HG02884 (cell line): ENCODE measurements around the gene DNAJC24.
"Not testable (repeated sequence)": the region's sequence is repeated elsewhere in the genome, so short reads cannot be mapped to it uniquely, and the experiment has no call there.

Experiments
- ATAC-seq: cut with Tn5 transposase; IDR thresholded peaks from one replicate; pipeline ENCODE4 v1.9.1; 2021; ENCODE audit warnings: mild to moderate bottlenecking, moderate library complexity; ENCODE audit not compliant: unreplicated experiment

Gene DNAJC24, protein sequence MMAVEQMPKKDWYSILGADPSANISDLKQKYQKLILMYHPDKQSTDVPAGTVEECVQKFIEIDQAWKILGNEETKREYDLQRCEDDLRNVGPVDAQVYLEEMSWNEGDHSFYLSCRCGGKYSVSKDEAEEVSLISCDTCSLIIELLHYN

DNA sequence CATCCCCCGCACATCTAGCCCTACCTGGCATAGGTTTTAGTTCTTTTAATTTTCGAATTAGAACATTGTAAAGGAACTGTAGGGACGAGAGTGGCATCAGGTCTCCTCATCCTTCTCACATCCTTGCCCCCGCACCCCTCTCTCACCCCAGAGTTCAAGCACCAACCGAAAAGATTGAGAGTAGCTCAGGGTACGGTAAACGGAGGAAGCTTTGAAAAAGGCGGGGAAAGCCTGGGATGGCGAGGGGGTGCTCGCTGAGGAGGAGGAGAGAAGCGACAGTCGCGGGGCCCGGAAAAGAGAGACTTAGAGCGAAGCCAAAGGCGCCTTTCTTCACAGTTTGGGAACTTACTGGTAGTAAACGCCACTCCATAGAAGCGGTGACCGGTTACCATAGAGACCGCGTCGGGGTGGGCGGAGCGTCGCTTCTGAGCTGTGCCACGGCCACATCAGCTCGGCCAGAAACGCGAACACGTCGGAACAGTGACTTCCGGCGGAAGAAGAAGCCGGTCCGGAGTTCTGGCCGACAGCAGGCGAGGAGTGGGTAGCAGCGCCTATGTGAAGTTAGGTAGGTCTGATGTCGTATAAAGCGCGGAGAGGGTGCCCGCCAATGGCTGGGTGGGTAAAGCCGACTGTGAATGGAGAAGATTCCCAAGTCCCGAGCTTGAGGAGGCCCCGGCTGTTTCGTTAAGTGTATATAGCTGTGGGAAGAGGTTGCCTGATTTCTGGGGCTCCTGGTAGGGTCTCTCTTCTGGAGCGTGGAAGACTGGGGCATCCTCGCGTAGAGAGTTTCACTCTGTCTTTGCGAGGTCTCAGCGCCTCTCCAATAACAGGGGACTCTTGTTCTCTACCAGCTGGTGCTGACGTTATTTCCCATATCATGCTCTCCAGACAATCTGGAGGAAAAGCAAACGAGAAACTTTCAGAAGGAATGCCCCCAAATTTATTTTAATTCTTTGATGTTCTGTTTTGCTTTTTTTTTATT is at the start of gene DNAJC24, which contains the start of gene DCDC1:
Gene DNAJC24 (plus strand): TSS at position 513 of the 982 bp plus-strand sequence. CDS start 889 bp downstream, outside the sequence.
Gene DCDC1 (minus strand): TSS at position 392 of the 982 bp plus-strand sequence. CDS start 41,459 bp downstream, outside the sequence.
- ATAC-seq = peak; percentile 97

DNA sequence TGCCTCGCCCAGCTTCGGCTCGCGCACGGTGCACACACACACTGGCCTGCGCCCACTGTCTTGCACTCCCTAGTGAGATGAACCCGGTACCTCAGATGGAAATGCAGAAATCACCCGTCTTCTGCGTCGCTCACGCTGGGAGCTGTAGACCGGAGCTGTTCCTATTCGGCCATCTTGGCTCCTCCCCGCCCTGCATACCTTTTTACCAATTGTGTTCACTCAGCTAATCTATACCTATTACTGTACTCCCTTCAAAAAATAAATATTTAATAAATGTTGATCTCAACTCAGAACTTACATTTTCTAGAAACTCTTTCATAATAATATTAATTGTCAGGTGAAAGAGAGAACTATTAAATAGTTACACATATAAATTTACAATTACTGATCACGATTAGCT is 48.2 kb upstream of the DNAJC24 start:
- not testable (repeated sequence) for ATAC-seq

DNA sequence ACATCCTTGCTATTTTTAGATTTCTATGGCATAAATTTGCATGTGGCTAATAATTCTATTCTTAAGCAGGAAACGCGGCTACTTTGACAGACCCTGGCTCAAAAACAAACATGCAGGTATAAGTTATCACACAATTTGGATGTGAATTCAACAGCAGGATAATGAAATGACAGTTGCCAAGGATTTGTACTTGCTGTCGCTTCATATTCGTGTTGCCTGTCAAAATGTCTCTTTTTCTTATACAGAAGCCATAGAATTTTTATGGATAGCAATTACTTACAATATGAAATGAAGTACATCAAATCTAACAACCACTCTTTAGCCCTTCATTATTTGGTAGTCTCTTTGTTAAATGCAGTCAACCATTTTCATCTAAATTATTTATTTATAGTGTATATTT is 46.5 kb upstream of the DNAJC24 start:
- ATAC-seq = no peak

DNA sequence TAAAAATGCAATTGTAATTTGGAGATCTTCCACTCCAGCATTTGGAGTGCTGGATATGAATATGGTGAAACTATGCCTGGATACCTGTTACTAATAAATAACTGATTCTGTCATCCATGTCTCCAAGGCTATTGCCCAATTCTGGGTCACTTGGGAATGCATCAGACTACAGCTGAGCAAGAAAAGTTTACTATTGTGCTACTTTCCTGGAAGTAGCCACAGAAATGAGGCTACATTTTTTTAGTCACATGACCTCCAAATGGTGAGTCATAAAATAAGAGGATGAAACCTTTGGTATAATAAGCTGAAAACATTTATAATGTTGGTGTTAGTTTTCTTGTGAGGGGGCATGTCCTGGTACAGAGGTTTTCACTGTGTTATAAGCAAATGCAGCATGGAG is 44.5 kb upstream of the DNAJC24 start:
- ATAC-seq = no peak

DNA sequence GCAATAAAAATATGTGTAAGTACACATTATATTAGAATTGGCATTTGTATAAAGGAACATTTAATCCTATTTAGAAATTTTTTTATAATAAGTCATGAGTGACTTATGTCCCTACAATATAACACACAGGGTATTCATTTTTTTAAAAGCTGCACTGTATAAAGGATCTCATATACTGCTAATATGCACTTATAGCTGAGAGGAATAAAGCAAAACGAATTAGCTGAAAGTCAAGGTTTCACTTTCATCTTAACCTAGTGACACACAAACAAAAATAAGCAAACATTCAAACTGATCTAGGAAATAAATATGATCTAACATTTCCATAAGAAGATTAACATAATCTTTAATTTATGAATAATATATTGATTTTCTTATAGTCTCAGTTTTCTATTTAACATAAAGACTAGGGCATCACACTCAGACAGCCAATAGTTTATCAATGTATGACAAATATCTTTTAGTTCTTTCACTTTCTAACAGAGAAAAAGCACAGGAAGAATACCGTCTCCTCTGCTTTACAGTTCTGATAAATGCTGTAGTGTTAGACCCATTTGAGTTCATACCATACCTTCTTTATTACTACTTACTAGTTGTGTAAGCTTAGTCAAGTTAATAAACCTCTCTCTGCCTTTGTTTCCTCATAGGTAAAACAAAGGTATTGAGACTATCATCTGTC is 43.1 kb upstream of the DNAJC24 start:
- peak; percentile 70 for ATAC-seq

DNA sequence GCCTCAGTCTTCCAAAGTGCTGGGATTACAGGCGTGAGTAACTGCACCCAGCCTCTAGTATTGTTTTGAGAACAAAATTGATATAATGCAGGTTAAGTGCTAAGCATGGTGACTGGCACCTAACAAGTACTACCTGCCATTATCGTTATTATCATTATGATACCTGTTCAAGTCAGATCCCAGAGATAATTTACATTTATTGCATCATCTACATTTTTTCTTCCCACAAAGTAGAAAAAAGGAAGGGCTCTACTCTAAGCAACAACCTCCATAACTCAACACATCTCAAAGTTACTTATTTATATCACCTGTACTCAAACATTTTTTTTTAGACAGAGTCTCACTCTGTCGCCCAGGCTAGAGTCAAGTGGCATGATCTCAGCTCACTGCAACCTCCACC is 42.2 kb upstream of the DNAJC24 start:
- ATAC-seq = no peak

DNA sequence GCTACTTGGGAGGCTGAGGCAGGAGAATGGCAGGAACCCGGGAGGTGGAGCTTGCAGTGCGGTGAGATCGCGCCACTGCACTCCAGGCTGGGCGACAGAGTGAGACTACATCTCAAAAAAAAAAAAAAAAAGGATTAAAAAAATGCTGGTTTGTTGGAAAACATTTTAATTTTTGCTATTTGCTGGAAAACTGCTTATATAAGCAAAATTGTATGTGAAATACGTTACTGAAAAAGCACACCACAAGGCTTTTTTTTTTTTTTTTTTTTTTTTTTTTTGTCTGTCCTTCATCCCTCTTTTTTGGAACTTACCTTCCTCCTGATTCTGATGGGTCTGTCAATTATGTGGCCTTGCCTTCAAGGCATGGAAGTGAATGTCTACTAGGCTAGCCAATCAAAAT is 41.0 kb upstream of the DNAJC24 start:
- no peak for ATAC-seq

DNA sequence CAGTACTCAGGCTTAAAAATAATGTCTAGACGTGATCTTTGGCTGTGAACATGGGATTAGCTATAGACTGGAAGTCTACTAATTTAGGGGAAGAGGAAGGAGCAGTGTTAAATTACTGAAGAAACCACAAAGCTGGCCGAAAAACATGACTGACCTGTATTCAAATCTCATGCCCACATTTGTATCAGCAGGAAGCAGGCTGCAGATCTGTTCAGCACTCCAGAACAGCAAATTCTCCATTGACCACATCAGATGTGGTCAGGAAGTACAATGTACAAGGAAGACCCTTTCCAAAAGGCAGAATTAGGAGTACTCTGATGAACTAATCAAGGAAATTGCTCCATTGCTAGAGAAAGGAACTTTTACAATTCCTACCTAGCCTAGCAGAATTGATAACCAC is 31.9 kb upstream of the DNAJC24 start:
- no peak for ATAC-seq

DNA sequence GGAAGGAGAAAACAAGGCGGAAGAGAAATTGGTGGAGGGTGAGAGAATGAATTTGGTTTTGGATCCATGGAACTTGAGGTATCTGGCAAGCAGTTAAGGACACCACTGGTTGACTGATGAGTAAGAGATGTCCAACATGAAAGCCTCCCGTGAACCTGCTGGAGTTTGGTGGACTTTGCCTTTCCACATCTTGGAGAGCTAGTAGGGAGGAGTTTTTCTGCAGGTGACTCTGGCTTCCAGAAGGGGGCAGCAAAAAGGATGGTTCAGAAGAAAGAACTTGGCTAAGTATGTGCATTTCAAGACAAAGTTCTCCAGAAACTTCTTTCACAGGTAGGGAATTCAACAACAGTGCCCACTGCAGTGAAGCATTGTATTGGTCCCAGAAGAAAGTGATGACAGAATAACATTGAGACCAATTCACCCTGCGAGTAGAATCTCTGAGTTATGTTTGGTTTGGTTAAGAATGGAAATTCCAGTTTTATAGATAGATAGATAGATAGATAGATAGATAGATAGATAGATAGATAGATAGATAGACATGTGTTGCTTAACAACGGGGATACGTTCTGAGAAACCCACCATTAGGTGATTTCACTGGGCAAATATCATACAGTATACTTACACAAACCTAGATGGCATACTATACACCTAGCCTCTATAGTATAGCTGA is 28.6 kb upstream of the DNAJC24 start:
- peak; percentile 66 for ATAC-seq

DNA sequence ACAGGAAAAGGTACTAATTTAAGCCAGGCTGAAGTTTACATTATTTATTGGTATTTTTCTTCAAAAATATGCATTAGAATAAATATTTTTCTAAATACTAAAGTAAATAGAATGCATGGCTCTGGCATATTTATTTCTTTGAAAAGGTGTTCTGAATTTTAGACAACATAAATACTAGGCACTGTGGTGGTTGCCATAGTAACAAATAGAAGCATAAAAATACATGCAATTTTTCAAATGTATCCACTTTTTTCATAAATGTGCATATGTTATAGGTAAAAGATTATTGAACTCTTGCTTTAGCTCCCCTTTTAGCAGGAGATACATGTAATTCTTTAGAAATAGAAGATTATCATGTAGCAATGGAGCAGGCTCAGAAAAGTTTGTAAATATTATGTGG is 18.5 kb upstream of the DNAJC24 start:
- ATAC-seq = no peak

DNA sequence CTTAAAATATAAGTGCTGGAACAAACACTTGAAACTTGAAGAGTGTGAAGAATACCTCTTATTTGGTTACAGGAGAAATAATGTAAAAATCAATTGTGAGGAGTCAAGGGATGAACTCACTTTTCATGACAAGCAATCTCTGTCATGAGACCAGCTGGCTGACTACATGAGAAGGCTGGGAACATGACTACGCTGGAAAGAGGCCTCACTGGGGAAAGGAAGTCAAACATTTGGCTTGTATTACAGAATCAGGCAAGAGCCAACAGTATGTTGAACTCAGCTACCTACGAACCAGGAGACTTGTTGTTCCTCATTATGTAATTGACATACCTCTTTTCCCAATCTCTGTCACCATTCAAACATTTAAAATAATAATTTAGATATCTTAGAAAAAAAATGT is 14.5 kb upstream of the DNAJC24 start:
- no peak for ATAC-seq

DNA sequence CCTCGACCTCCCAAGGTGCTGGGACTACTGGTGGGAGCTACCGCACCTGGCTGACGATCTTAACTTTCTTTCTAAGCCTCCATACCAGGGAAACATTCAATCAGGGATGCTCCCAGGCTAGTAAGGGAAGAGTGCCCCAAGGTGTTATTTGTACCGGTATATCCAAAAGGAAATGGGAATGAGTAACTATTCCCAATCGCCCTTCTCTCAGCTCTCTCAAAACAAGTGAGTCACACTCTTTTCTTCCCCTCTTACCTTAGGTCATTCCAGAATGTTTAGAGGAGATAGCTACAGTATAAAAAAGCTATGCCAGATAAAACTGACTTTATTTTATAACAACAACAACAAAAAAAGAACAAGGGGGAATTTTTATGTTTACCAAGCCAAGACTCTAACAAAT is 13.8 kb upstream of the DNAJC24 start:
- ATAC-seq = no peak

DNA sequence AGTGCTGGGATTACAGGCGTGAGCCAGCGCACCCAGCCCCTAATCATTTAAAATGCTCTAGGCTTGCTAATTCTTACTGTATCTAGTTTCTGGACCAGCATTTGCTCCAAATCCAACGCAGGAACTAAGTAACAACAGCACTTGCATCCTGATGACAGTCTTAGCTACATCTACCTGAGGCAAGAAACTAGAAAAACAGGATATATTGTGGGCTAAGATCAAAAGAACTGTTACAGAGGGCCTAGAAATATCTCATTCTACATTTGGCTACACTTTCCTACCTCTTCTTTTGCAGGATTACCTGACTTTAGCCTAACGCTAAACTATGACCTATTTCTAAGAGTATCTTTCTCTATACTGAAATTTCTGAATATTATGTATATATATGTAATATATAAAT is 7.9 kb upstream of the DNAJC24 start:
- no peak for ATAC-seq

DNA sequence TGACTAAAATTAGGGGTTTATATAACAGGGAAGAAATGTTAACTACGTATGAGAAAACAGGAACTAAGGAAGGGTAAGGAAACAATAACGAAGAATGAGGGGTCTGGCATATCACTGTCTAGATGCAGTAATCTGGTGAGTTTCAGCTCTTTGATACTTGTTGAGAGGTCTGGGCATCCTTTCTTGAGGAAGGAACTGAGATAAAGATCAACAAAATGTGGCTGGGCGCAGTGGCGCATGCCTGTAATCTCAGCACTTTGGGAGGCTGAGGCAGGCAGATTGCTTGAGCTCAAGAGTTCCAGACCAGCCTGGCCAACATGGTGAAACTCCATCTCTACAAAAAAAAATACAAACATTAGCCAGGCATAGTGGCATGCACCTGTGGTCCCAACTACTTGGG is 2.9 kb upstream of the DNAJC24 start:
- no peak for ATAC-seq

DNA sequence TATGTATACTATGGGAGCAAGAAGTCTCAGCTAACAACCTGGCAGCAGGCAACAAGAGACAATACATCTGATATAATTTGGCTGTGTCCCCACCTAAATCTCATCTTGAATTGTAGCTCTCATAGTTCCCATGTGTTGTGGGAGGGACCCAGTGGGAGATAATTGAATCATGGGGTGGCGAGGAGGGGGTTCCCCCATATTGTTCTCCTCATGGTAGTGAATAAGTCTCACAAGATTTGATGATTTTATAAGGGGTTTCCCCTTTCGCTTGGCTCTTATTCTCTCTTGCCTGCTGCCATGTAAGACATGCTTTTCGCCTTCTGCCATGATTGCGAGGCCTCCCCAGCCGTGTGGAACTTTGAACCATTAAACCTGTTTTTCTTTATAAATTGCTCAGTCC is 6.2 kb downstream of the DNAJC24 start:
- ATAC-seq = no peak

DNA sequence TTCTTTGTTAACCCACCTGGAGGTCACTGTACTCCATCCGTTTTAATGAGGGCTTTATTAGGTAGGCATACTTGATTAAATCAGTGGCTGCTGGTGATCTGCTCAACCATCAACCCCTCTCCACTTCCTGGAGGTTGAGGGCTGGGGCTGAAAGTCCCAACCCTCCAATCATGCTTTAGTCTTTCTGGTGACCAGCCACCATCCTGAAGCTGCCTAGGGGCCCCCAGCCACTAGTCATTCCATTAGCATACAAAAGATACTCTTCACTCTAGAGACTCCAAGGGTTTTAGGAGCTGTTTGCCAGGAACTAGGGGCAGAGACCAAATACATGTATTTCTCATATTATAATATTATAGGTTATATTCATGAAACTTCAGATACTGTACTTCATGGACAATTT is 13.5 kb downstream of the DNAJC24 start:
- ATAC-seq = no peak

DNA sequence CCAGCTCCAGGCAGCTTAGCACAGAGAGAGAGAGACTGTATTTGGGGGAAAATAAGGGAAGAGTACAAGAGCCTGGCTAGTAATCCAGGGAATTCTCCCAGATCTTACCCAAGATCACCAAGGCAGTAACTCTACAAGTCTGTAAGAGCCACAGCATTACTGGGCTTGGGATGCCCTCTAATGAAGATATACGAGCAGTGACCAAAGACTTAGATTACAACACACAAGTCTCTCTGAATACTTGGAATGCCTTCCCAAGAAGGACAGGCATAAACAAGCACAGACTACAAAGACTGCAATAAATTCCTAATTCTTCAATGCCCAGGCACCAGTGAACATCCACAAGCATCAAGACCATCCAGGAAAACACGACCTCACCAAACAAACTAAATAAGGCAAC is 17.7 kb downstream of the DNAJC24 start:
- no peak for ATAC-seq

DNA sequence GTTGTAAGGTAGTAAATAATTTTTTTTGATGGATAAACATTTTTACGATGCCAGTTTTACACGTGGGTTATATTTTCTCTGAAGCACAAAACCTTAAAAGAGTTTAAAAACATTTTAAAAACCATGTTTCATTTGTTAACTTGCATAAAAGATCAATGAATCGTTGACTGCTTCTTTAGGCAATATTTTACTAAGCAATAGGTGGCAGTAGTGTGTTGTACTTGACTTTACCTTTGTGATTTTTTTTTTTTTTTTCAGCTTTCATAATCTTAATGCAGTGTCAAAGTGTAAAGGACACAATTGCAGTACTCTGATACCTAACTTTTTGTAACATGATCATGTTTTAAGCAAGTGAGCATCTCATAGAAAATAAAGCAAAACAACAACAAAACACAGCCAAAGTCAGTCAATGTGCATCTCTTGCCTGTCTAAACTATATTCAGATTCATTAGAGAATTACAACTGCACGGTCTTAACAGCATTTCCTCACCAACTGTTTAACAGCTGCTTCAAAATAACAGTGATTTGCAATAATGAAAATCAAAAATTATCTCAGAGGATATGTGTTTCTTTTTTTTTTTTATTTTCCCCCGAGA is 27.7 kb downstream of the DNAJC24 start:
- no peak for ATAC-seq

DNA sequence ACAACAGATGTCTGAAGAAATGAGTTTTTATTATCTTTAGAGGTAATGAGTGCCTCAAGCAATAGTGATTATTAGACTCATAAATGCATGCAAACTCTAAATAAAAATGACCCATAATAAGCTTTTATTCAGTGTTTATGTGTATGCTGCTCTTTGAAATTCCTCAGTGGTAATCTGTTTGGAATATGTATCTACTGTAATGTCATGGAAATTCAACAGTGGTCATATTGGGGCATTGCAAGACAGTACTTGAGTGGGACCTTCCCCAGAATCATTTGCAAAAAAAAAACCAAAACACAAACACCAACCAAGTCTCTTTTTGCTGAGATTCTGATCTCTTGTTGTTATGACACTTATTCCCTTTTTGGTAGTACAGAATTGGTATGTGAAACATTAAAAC is 35.0 kb downstream of the DNAJC24 start:
- ATAC-seq = no peak

DNA sequence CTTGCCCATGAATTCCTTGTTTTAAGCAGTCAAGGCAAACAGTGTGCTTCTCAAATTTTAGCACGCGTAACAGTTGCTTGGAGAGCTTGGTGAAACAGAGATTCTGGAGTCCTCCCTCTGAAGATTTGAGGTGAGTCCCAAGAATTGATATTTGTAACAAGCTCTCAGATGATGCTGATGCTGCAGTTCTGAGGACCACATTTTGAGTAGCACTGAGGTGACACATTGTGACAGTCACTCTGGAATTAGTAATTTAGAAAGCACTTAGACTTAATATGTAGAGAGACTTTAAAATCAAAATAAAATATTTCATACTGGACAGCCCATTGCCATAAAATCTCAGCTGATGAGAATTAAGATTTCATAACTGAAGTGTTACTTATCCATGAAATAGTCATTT is 38.5 kb downstream of the DNAJC24 start:
- ATAC-seq = no peak

DNA sequence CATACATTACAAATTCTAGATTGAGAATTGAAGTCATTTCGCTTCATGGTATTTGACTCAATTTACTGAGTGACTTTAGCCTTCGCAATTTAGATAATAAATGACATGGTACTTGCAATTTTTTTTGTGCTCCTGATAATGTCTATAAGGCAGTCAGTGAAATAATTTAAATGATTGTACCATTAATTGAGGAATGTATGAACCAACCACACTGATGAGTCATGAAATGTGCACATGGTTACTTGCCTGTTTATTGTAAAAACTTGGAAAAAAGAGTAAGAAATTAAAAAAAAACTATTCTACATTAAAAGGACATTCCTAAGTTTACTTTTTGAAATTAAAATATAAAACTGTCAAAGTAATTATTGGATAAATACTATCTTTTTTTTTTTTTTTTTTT is 43.3 kb downstream of the DNAJC24 start:
- ATAC-seq = no peak
